Middle frontal gyrus (tissue), 1 donor: ENCODE results near the gene PI4KB.

ENCODE experiments used
- DNase-seq: peaks from one replicate; pipeline ENCODE4 v3.0.0-alpha.2; 2015; ENCODE audit warnings: low spot score; ENCODE audit errors: extremely low spot score

PI4KB gene

GRCh38 chr1:151346082-151346768 is 19.0 kb upstream of the PI4KB start:
- DNase-seq, result no peak

- DNase-seq, result no peak
Measured at GRCh38 chr1:151344291-151344690, 17.1 kb upstream of the PI4KB start.

- DNase-seq, result no peak
Measured at GRCh38 chr1:151343587-151343986, 16.4 kb upstream of the PI4KB start.

- DNase-seq, result no peak
Measured at GRCh38 chr1:151342569-151342968, 15.4 kb upstream of the PI4KB start.

GRCh38 chr1:151342021-151342420 is 14.8 kb upstream of the PI4KB start:
- DNase-seq, result no peak

GRCh38 chr1:151340870-151341754 is 13.9 kb upstream of the PI4KB start:
- peak; percentile 82 for DNase-seq

- DNase-seq, result no peak
Measured at GRCh38 chr1:151336556-151336955, 9.3 kb upstream of the PI4KB start.

- DNase-seq, result no peak
Measured at GRCh38 chr1:151334822-151335221, 7.6 kb upstream of the PI4KB start.

- DNase-seq, result no peak
Measured at GRCh38 chr1:151327903-151328674, 873 bp upstream of the PI4KB start.

GRCh38 chr1:151326619-151327222 is 495 bp downstream of the PI4KB start:
- DNase-seq, result no peak

GRCh38 chr1:151325646-151326429 is 1.4 kb downstream of the PI4KB start:
- DNase-seq, result no peak

GRCh38 chr1:151325231-151325630 is 2.0 kb downstream of the PI4KB start:
- no peak for DNase-seq

GRCh38 chr1:151324390-151324930 is 2.8 kb downstream of the PI4KB start:
- no peak for DNase-seq

- DNase-seq, result no peak
Measured at GRCh38 chr1:151318975-151319374, 8.2 kb downstream of the PI4KB start.

- DNase-seq, result no peak
Measured at GRCh38 chr1:151315565-151316235, 11.5 kb downstream of the PI4KB start.

- peak; percentile 69 for DNase-seq
Measured at GRCh38 chr1:151314137-151314875, 12.9 kb downstream of the PI4KB start.

GRCh38 chr1:151313501-151313900 is 13.7 kb downstream of the PI4KB start:
- DNase-seq, result no peak

GRCh38 chr1:151312826-151313225 is 14.4 kb downstream of the PI4KB start:
- DNase-seq, result no peak

GRCh38 chr1:151312411-151312810 is 14.8 kb downstream of the PI4KB start:
- no peak for DNase-seq
